ENCODE data around the gene C2CD4C. TPM values are rescaled to one million over a fixed set of nuclear protein-coding genes. Genes with fewer than 3 reads are reported as not detected.
A peak's percentile ranks its signal among the peaks of the same experiment; 100 is the strongest.
"Not testable (repeated sequence)": the region's sequence is repeated elsewhere in the genome, so short reads cannot be mapped to it uniquely, and the experiment has no call there.

C2CD4C gene
- total and polyA plus RNA-seq, 12 donors, result 0.17 to 3.2 (median 1.2) TPM; not detected in 1

- WGBS, 4 donors, result 90 to 94% (median 91%) methylated on average over 13 to 16 of the region's 16 CpGs
- Histone ChIP-seq H3K36me3 (replicated peaks in 1 of 2) (no peaks in the 10 kb centered on the region), H3K27me3 (no peaks in the 10 kb centered on the region), H3K4me3 (no peak overlapping the region), H3K9me3 (replicated peaks in 1 of 3) (no peaks in the 10 kb centered on the region), H3K4me1 (replicated peaks in 1 of 2) (peaks cover 0 to 5% of the 10 kb centered on the region in 2 donors), H3K27ac (no peak overlapping the region)
- no peak for TF ChIP-seq CTCF (IDR thresholded peaks at IDR 0.05)
- TF ChIP-seq POLR2A (IDR thresholded peaks at IDR 0.05), result no peak
- intact Hi-C loops (cut with DNase I), result no loop called here
- DNase-seq, result no peak
Observed at GRCh38 chr19:452829-453228, 43.9 kb upstream of the C2CD4C start.

- H3K4me3 ChIP-seq; H3K4me1 ChIP-seq (replicated peaks in 1 of 2); H3K9me3 ChIP-seq (replicated peaks in 1 of 3); H3K27me3 ChIP-seq; intact Hi-C loops (cut with DNase I); DNase-seq; H3K27ac ChIP-seq; H3K36me3 ChIP-seq (replicated peaks in 1 of 2): not testable (repeated sequence)
- 87 to 97% (median 93%) methylated on average over 21 to 33 of the region's 33 CpGs for WGBS, 4 donors
Observed at GRCh38 chr19:450912-451481, 42.0 kb upstream of the C2CD4C start.

- Histone ChIP-seq H3K27me3 (no peaks in the 10 kb centered on the region), H3K9me3 (replicated peaks in 1 of 3) (no peaks in the 10 kb centered on the region), H3K4me3 (no peak overlapping the region), H3K36me3 (replicated peaks in 1 of 2) (no peaks in the 10 kb centered on the region), H3K27ac (no peak overlapping the region), H3K4me1 (replicated peaks in 1 of 2) (peaks cover 0 to 5% of the 10 kb centered on the region in 2 donors)
- WGBS, 4 donors, result 93 to 96% (median 95%) methylated on average over 13 to 20 of the region's 20 CpGs
- no peak for TF ChIP-seq CTCF (IDR thresholded peaks at IDR 0.05)
- intact Hi-C loops (cut with DNase I), result no loop called here
- no peak for DNase-seq
Observed at GRCh38 chr19:449916-450315, 41.0 kb upstream of the C2CD4C start.

- Histone ChIP-seq H3K27me3 (no peaks in the 10 kb centered on the region), H3K4me3 (no peak overlapping the region), H3K36me3 (replicated peaks in 1 of 2) (no peaks in the 10 kb centered on the region), H3K9me3 (replicated peaks in 1 of 3) (no peaks in the 10 kb centered on the region), H3K27ac (peak overlapping the region in 2 of 5 donors; percentile 42 to 44), H3K4me1 (replicated peaks in 1 of 2) (peaks cover 0 to 5% of the 10 kb centered on the region in 2 donors)
- DNase-seq, result peak in 3 of 7 donors; percentile 12 to 66 (median 41)
- intact Hi-C loops (cut with DNase I), result no loop called here
- 51 to 70% (median 58%) methylated on average over 24 to 31 of the region's 31 CpGs for WGBS, 4 donors
- TF ChIP-seq CTCF (IDR thresholded peaks at IDR 0.05) (no peak), POLR2A (IDR thresholded peaks at IDR 0.05) (no peak)
Observed at GRCh38 chr19:447816-448560, 39.0 kb upstream of the C2CD4C start.

- H3K4me1 ChIP-seq (replicated peaks in 1 of 2), result peaks cover 0 to 5% of the 10 kb centered on the region in 2 donors
- no peaks in the 10 kb centered on the region for H3K9me3 ChIP-seq (replicated peaks in 1 of 3)
- intact Hi-C loops (cut with DNase I), result no loop called here
- H3K27me3 ChIP-seq, result no peaks in the 10 kb centered on the region
- DNase-seq, result peak in 2 of 7 donors; percentile 19 to 46
- no peak for TF ChIP-seq CTCF (IDR thresholded peaks at IDR 0.05)
- H3K27ac ChIP-seq, result peak overlapping the region in 1 of 5 donors; percentile 21
- no peaks in the 10 kb centered on the region for H3K36me3 ChIP-seq (replicated peaks in 1 of 2)
- 61 to 90% (median 88%) methylated on average over 24 of the region's 24 CpGs for WGBS, 4 donors
- H3K4me3 ChIP-seq, result no peak overlapping the region
Observed at GRCh38 chr19:447064-447426, 38.1 kb upstream of the C2CD4C start.

Measured in adrenal gland (tissue), 12 donors.